AML-193 (cell line): ENCODE results near the gene ITGB5.
"Not testable (repeated sequence)": the region's sequence is repeated elsewhere in the genome, so short reads cannot be mapped to it uniquely, and the experiment has no call there.

Experiments used
- DNase-seq, 2 experiments: peaks; one replicate each; lab custom pipeline; 2025; lab: John Stamatoyannopoulos, UW

ITGB5 gene

GRCh38 chr3:124834723-124835718 is 52.1 kb downstream of the ITGB5 start:
- DNase-seq: no peak

- no peak for DNase-seq
Observed at GRCh38 chr3:124833710-124834332, 53.3 kb downstream of the ITGB5 start.

DNA sequence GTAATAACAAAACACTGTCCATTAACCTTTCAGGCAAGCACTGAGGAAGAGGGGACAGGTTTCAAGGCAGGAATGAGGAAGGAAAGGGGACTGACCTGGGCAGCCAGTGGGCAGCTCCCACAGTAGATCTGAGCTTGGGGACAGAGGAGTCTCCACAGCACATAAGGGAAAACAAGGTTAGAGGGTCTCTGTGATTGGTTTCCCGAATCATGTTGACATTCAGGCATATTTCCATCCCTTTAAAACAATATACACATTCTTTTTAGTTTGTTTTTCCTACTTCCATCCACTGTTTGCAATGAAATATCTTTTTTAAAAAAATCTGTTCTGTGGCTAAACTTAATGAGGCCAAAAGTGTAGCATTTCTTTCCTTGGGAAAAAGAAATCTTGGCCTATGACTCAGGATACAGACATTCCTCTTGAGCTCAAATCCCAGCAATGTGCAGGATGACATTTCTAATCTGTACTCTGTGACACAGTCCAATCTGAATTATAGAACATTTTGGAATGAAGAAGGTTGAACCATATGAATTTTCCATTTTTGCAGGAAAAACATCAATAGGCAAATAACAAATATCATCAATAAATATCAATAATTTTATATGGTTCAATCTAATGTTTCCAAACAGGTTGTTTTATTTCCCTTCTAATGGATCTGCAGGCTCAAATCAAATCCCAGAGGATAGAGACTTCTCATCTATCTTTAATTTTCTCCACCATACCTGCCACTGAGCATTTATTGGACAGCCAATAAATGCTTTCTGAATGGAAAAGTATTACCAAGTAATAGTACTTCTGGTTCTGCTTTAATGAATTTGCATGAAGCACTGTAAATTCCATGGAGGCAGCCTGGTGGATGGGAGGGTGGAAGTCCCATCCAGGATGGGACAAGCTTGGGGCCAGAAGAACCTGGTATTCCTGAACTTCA is 54.1 kb downstream of the ITGB5 start:
- no peak for DNase-seq

- DNase-seq: no peak
Observed at GRCh38 chr3:124831628-124832199, 55.5 kb downstream of the ITGB5 start.

DNA sequence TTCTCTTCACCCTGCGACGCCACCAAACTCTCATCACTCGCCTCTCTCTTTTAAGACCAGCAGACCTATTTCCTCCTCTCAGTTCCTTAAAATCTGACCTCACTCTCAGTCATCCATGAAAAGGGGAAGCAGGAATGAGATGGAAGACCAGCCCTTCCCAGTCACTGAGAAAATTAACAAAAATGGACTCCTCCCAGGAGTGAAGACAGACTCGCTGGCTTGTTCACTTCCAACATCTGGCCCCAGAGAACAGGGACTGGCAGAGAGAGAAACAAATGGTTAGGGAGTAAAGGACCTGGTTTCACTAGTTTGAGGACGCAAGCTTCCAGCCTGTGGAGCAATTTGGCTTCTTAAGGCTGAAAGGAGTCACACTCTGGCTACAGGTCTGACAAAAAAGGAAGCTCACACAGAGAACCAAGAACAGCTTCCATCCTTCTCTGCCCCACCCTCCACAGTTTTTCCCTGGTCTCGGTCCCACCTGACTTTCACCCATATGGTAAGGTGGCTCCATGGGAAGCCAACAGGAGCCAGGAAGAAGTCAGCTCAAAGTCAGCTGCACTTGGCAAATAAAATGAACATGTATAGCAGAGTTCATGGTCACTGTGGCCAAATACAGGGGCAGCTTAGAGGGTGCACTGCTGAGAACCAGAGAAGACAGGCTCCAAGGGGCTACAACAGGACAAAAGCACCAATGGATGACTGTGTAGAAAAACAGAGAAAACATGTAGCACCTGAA is 57.2 kb downstream of the ITGB5 start:
- no peak for DNase-seq

DNA sequence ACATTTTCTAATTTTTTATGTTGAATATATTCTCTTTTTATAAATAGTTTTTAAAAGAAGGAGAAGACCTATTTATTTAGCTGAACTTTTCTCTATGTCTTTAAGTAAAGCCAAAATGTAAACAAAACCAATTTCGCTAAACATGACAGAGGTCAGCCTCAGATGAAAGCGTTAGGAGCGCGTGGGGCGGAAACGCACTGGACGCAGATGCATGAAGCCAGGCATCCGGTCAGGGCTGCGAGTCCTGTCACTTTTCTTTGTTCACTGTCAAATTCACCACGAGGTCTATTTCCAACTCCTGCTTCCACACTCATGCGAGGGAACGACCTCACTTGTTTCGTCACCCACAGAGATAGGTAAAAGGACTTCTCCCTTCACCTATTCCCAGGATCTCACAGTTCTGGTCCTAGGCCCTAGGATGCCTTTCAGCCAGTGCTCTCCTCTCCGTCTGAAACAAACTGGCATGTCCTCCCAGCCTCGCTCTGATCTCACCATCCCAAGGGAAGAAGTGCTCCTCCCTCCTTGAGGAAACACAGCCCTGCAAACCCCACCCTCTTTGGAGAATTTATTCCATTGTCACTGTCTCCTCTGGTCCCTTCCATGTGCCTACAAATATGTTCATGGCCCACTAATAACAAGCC is 57.9 kb downstream of the ITGB5 start:
- no peak for DNase-seq

- not testable (repeated sequence) for DNase-seq
Observed at GRCh38 chr3:124827476-124828206, 59.5 kb downstream of the ITGB5 start.

- no peak for DNase-seq
Observed at GRCh38 chr3:124826703-124827102, 60.5 kb downstream of the ITGB5 start.

GRCh38 chr3:124824286-124824915 is 62.8 kb downstream of the ITGB5 start:
- DNase-seq: no peak

- DNase-seq: no peak
Observed at GRCh38 chr3:124823648-124824047, 63.5 kb downstream of the ITGB5 start.

DNA sequence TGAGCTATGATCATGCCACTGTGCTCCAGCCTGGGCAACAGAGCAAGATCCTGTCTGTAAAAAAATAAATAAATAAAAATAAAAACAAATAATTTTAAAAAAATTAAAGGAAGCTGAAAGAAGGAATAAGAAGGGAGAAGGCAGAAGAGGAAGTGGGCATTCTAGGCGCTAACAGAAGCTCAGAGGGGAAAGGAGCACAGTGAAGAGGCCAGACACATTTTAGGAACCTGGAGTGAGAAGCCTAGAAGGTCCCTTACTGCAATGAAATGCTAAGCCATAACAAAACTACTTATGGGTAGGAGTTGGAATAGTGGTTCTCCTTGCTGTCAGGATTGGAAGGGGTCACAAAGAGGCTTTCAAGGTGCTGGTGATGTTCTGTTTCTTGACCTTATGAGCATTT is 64.0 kb downstream of the ITGB5 start:
- no peak for DNase-seq

DNA sequence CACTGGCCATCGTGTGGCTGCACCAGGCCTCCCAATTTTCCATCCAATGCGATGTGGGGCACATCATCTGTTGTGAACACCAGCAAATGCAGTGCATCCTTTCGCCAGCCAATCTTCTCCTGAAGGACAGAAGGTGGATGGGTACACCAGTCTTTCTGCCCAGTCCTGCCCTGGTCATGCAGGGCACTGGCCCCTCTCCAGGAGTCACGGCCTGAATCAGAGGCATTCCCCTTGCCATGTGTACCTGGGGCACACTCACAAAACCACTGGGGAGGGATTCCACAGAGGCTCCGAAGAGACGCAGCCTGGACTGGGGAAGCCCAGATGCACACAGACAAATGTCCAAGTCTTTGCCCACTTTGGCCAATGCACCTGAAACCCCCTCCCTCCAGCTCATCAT is 65.8 kb downstream of the ITGB5 start:
- no peak for DNase-seq

- no peak for DNase-seq
Observed at GRCh38 chr3:124818398-124819091, 68.6 kb downstream of the ITGB5 start.

- DNase-seq: no peak
Observed at GRCh38 chr3:124817079-124817478, 70.1 kb downstream of the ITGB5 start.

GRCh38 chr3:124816206-124816605 is 71.0 kb downstream of the ITGB5 start:
- DNase-seq: no peak

DNA sequence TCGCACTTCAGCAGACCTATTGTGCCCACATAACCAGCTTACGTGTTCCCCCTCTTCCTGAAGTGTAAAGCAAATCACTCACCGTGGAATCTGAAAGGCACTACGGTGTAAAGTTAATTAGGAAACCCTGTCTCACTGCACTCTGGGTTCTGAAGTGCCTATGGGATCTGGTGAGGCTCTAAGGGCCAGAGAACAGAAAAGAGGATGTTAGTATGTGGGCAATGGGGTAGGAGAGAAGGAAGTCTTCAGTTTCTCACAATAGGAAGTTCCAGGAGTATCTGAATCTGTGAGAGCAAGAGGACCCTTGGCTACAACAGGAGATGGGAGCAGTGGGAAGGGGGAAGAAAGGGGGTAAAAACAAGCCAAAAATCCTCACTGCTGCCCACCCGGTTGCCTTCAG is 71.4 kb downstream of the ITGB5 start:
- DNase-seq: no peak

- DNase-seq: no peak
Observed at GRCh38 chr3:124814620-124815421, 72.3 kb downstream of the ITGB5 start.

GRCh38 chr3:124813541-124813940 is 73.6 kb downstream of the ITGB5 start:
- no peak for DNase-seq
